ENCODE measurements around the gene SLC26A3. TPM values are rescaled to one million over a fixed set of nuclear protein-coding genes. Genes with fewer than 3 reads are reported as not detected.

SLC26A3 gene
- total RNA-seq, 1 experiment from 2014 or later = not detected

DNA sequence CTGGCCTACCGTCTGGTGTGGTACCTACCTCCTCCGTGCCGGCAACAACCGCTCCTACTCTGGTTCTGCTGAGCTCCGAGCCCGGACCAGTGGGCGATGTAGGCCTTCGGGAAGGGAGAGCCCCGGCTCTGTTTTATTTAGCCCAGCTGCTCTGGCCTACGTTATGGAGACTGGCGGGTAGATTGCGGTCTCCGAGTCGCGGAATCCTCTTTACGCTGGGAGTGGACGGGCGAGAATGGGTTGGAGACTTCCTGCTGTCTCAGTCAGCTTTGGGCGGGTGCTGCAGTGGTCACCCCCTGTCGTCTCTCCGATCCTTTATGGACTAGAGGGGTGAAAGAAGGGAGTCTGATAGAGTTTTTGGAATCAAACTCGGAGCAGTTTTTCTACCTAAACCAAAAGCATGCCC, 58.7 kb downstream of the SLC26A3 start:
- DNase-seq (ENCODE audit: low spot score) = no peak

GRCh38 chr7:107743567-107744344, 59.3 kb downstream of the SLC26A3 start, which contains the start of gene CBLL1:
Gene CBLL1, plus strand, starts transcription at chr7:107744142. Its CDS starts 22 bp downstream, at chr7:107744164.
- DNase-seq (ENCODE audit: low spot score) = peak; percentile 90

DNA sequence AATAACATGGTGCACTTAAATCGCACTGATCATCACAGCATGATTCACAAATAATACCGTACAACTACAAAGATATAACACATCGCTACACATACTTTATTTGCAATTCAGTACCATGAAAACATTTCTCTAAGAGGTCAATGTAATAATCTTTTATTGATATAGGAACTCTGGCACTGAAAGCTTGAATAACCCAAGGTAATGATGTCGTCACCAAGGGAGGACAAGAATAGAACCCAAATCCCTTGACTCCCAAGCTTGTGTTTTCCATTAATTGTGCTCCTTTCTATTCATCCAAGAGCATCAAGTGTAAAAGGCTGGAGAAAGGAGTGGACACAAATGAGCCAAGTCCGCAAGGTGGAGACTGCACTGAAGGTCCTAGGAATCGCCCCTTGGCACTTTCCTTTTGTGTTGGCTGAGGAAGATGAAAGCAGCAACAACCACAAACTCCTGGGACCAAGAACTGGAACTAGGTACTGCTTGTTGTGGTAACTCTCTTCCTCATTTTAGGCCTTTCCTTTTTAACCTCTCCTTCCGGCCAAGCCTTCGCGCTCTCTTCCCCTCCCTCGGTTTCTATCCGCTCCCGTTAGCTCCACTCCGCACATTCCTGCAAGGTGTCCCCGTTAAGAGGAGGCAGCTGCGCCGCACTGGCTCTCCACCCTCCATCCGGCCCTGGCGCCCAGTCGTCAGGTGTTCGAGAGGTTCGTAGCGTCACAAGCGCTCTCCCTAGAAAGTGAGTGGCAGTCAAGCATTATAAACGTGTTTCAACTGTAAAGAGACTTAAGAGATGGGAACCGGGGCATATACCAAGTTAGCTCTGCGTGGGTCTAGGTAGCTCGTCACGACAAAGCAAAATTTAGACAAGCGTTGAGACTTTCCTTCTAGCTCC, 60.1 kb downstream of the SLC26A3 start:
- DNase-seq (ENCODE audit: low spot score) = no peak

- DNase-seq (ENCODE audit: low spot score) = no peak
These were observed 74.7 kb downstream of the SLC26A3 start for GRCh38 chr7:107728276-107728675.

DNA sequence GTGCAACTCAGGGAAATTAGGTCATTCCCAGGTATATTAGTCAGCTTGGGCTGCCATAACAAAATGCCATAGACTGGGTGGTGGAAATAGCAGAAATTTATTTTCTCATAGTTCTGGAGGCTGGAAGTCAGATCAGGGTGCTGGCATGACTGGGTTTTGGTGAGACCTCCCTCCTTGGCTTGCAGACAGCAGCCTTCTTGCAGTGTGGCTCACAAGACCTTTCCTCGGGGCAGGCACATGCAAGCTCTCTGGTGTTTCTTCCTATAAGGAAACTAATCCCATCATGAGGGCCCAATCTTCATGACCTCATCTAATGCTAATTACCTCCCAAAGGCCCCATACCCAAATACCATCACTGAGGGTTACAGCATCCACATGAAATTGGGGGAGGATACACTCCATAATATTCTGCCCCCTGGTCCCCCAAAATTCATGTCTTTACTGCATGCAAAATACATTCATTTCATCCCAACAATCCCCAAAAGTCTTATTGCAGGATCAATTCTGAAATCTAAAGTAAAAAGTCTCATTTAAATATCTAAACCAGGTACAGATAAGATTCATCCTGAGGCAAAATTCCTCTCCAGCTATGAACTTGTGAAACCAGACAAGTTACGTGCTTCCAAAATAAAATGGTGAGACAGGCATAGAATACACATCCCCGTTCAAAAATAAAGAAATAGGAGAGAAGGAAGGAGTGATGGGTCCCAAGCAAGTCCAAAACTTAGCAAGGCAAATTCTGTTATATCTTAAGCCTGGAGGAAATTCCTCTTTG, 76.5 kb downstream of the SLC26A3 start:
- DNase-seq (ENCODE audit: low spot score) = no peak

- DNase-seq (ENCODE audit: low spot score) = peak; percentile 66
These were observed 77.8 kb downstream of the SLC26A3 start for GRCh38 chr7:107725138-107725740.

GRCh38 chr7:107723255-107723654, 79.8 kb downstream of the SLC26A3 start:
- DNase-seq (ENCODE audit: low spot score) = no peak

- no peak for DNase-seq (ENCODE audit: low spot score)
These were observed 81.7 kb downstream of the SLC26A3 start for GRCh38 chr7:107721286-107721685.

- no peak for DNase-seq (ENCODE audit: low spot score)
These were observed 84.4 kb downstream of the SLC26A3 start for GRCh38 chr7:107718456-107719193.

DNA sequence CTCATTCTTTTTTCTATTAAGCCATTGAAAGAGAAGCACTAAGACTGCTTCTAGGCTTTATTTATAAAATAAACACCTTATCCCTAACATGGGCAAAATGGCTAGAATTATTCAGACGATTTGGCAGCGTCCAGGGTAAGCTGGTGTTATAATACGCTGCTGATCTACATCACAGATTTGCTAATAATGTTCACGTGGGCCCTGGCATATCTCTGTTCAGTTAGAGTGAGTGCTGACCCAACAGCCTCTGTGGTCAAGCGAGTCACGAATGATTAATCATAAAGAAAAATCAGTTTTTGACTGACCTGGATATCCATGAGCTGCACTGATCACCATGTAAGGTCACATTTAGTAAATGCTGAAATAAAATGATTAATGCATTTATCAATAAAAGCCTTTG, 87.5 kb downstream of the SLC26A3 start:
- peak; percentile 38 for DNase-seq (ENCODE audit: low spot score)

Other genes starting within 250 kb of the SLC26A3 start
- 28.1 and 84.0 TPM in 2 replicates for gene COG5, start 239.3 kb downstream of the SLC26A3 start, total RNA-seq (2014; rRNA removed; shearing (Covaris generic))
- gene DUS4L, start 239.3 kb downstream of the SLC26A3 start, total RNA-seq (2014; rRNA removed; shearing (Covaris generic)) = 16.0 and 33.9 TPM in 2 replicates
- gene BCAP29, start 223.0 kb downstream of the SLC26A3 start, total RNA-seq (2014; rRNA removed; shearing (Covaris generic)) = 127 and 151 TPM in 2 replicates
- 0.02 TPM in 1 of 2 replicates, not detected in the other for gene SLC26A4, start 142.4 kb downstream of the SLC26A3 start, total RNA-seq (2014; rRNA removed; shearing (Covaris generic))
- 33.5 and 47.6 TPM in 2 replicates for gene CBLL1, start 59.1 kb downstream of the SLC26A3 start, total RNA-seq (2014; rRNA removed; shearing (Covaris generic))
- 128 and 363 TPM in 2 replicates for gene DLD, start 88.0 kb upstream of the SLC26A3 start, total RNA-seq (2014; rRNA removed; shearing (Covaris generic))
- gene LAMB1, start 199.9 kb upstream of the SLC26A3 start, total RNA-seq (2014; rRNA removed; shearing (Covaris generic)) = 133 and 151 TPM in 2 replicates

All from A172 (cell line).